ENCODE measurements around the gene PTPN3.

- TF ChIP-seq SUZ12 (IDR thresholded peaks at IDR 0.05; ENCODE audit: extremely low read depth, insufficient read depth, insufficient read length), result no peak
- TF ChIP-seq ZNF274 (IDR thresholded peaks at IDR 0.05; ENCODE audit: low read depth, low read length), result no peak
Observed at GRCh38 chr9:109403766-109404320, 94.3 kb downstream of the PTPN3 start.
